Epithelial cell of esophagus (primary cell): Measurements from ENCODE around the gene MYO1B.

Experiments
- DNase-seq: peaks from one replicate; pipeline ENCODE4 v3.0.0; 2010; ENCODE audit warnings: low read depth
- H3K4me3 ChIP-seq: 2 replicates; pipeline ENCODE4 v1.5.1; 2011; ENCODE audit warnings: mild to moderate bottlenecking, low read length, control low read depth
- CTCF ChIP-seq: IDR thresholded peaks from 2 replicates; pipeline ENCODE4 v1.5.1; 2011; ENCODE audit warnings: low read depth, mild to moderate bottlenecking, low read length, control low read depth, inconsistent platforms; ENCODE audit not compliant: insufficient read depth; ENCODE audit errors: missing control alignments

Gene MYO1B

GRCh38 chr2:191462370-191462769, 217.2 kb downstream of the MYO1B start:
- TF ChIP-seq CTCF = no peak
- DNase-seq = no peak
- no peak overlapping the region for H3K4me3 ChIP-seq

GRCh38 chr2:191463790-191464189, 218.6 kb downstream of the MYO1B start:
- TF ChIP-seq CTCF = no peak

GRCh38 chr2:191465766-191466420, 220.7 kb downstream of the MYO1B start:
- TF ChIP-seq CTCF = no peak
- H3K4me3 ChIP-seq = no peak overlapping the region
- no peak for DNase-seq

More at GRCh38 chr2:191463790-191464189, 218.6 kb downstream of the MYO1B start:
- no peak for DNase-seq
- H3K4me3 ChIP-seq = no peak overlapping the region

GRCh38 chr2:191467113-191467512, 221.9 kb downstream of the MYO1B start:
- no peak overlapping the region for H3K4me3 ChIP-seq
- peak; percentile 14 for DNase-seq
- no peak for TF ChIP-seq CTCF

GRCh38 chr2:191470306-191470705, 225.1 kb downstream of the MYO1B start:
- no peak for TF ChIP-seq CTCF
- no peak for DNase-seq
- no peak overlapping the region for H3K4me3 ChIP-seq

- TF ChIP-seq CTCF = no peak
- DNase-seq = no peak
- no peak overlapping the region for H3K4me3 ChIP-seq
Observed at GRCh38 chr2:191474464-191474863, 229.3 kb downstream of the MYO1B start.
